MCF 10A (cell line): ENCODE measurements around the gene ALDH3B1. TPM values are rescaled to one million over a fixed set of nuclear protein-coding genes. Genes with fewer than 3 reads are reported as not detected.

ENCODE experiments used
- BruUV-seq: library from RNA; stranded (reverse); fragments of 400-500 nt; replicated peaks from 2 replicates; lab custom pipeline; 2021; lab: Mats Ljungman, UMichigan
- CTCF ChIA-PET: fragments of 300-600 bp; sonication (Branson Sonifier 250); formaldehyde crosslinking; extraction: SDS; loops from one replicate; lab custom pipeline; 2021; ENCODE audit warnings: antibody characterized with exemption, inconsistent platforms; lab: Yijun Ruan, JAX
- POLR2A ChIA-PET: fragments of 300-600, 350-650 bp; sonication (Branson Sonifier 250); formaldehyde crosslinking; extraction: SDS; loops from one replicate; lab custom pipeline; 2020; ENCODE audit warnings: antibody characterized with exemption, inconsistent platforms; lab: Yijun Ruan, JAX
- DNase-seq: peaks from one replicate; pipeline ENCODE4 v3.0.0-alpha.2; 2018; ENCODE audit not compliant: unreplicated experiment
- H3K27ac Mint-ChIP-seq: one replicate; pipeline ENCODE4 v1.8.0; 2022; ENCODE audit warnings: mild to moderate bottlenecking, low read depth, mixed read lengths; ENCODE audit not compliant: unreplicated experiment
- H3K27me3 Mint-ChIP-seq: one replicate; pipeline ENCODE4 v1.8.0; 2022; ENCODE audit warnings: mixed read lengths; ENCODE audit not compliant: insufficient read depth, unreplicated experiment
- H3K36me3 Mint-ChIP-seq: one replicate; pipeline ENCODE4 v1.8.0; 2022; ENCODE audit warnings: mild to moderate bottlenecking, moderate library complexity, mixed read lengths; ENCODE audit not compliant: insufficient read depth, unreplicated experiment
- H3K4me1 Mint-ChIP-seq: one replicate; pipeline ENCODE4 v1.8.0; 2022; ENCODE audit warnings: mixed read lengths; ENCODE audit not compliant: insufficient read depth, unreplicated experiment
- H3K4me3 Mint-ChIP-seq: one replicate; pipeline ENCODE4 v1.8.0; 2022; ENCODE audit warnings: mild to moderate bottlenecking, moderate library complexity, mixed read lengths; ENCODE audit not compliant: unreplicated experiment
- H3K9me3 Mint-ChIP-seq: one replicate; pipeline ENCODE4 v1.8.0; 2022; ENCODE audit warnings: mixed read lengths; ENCODE audit not compliant: unreplicated experiment
- CTCF ChIP-seq: fragments of 200-600 bp; IDR thresholded peaks from one replicate; pipeline ENCODE4 v1.8.0; 2022; ENCODE audit warnings: antibody characterized with exemption, mild to moderate bottlenecking; ENCODE audit not compliant: unreplicated experiment
- intact Hi-C: fragments of 100-400 bp; cut with micrococcal nuclease; formaldehyde crosslinking; loops from 2 replicates; pipeline ENCODE4 v1.14.1; 2022
- microRNA-seq: library from miRNA; unstranded; fragments of <30 nt; microRNA quantifications from one replicate; pipeline ENCODE4 v1.2.0, GENCODE V29; 2022
- total RNA-seq: library from RNA; stranded (reverse); gene quantifications from 2 replicates; pipeline ENCODE4 v1.2.3, GENCODE V29; 2022

Gene ALDH3B1
- total RNA-seq, 1 experiment from 2014 or later: 37.2 TPM

GRCh38 chr11:68077617-68078582 is 67.8 kb downstream of the ALDH3B1 start:
- no peak for DNase-seq
- Mint-ChIP-seq H3K4me3 (no peak overlapping the region), H3K36me3 (no peaks in the 10 kb centered on the region), H3K27me3 (no peaks in the 10 kb centered on the region), H3K9me3 (no peaks in the 10 kb centered on the region), H3K27ac (no peak overlapping the region), H3K4me1 (peaks cover 5% of the 10 kb centered on the region)
- no TSS peak for BruUV-seq
- TF ChIP-seq CTCF: no peak
- POLR2A ChIA-PET: no interaction called here
- CTCF ChIA-PET: interaction anchor here (0.6 to 0.7 kb wide), 3 partner anchors 8 to 1359 kb away, joined by 3 to 6 read pairs (median 3); no protein-coding TSS in a partner anchor
- intact Hi-C loops: no loop called here

Small RNAs within 50 kb of the gene (microRNA-seq; reads per million reads assigned to microRNA genes)
- gene MIR4691 (not detected), gene MIR6753 (not detected), gene MIR7113 (1.2 reads per million)

Other genes with a start within 250 kb of the ALDH3B1 start
- 14.7 and 14.9 TPM in 2 replicates for gene UNC93B1, start 6.2 kb upstream of the ALDH3B1 start, total RNA-seq
- gene NDUFS8, start 20.4 kb downstream of the ALDH3B1 start, total RNA-seq: 211 and 229 TPM in 2 replicates
- 10.7 and 12.3 TPM in 2 replicates for gene TCIRG1, start 28.7 kb downstream of the ALDH3B1 start, total RNA-seq
- gene CHKA, start 111.1 kb downstream of the ALDH3B1 start, total RNA-seq: 7.8 and 13.7 TPM in 2 replicates
- 45.7 and 46.4 TPM in 2 replicates for gene KMT5B, start 203.0 kb downstream of the ALDH3B1 start, total RNA-seq